OCI-LY7 (cell line): ENCODE measurements around the gene DDA1. TPM values are rescaled to one million over a fixed set of nuclear protein-coding genes. Genes with fewer than 3 reads are reported as not detected.
"Not testable (repeated sequence)": the region's sequence is repeated elsewhere in the genome, so short reads cannot be mapped to it uniquely, and the experiment has no call there.

Source experiments
- BruUV-seq: library from RNA; stranded (reverse); fragments of 400-500 nt; replicated peaks from 2 replicates; lab custom pipeline; 2021; lab: Mats Ljungman, UMichigan
- CTCF ChIA-PET: fragments of 300-600 bp; sonication (Branson Sonifier 250); formaldehyde crosslinking; loops from one replicate; lab custom pipeline; 2022; ENCODE audit warnings: antibody characterized with exemption; ENCODE audit not compliant: unreplicated experiment; lab: Charles Lee
- POLR2A ChIA-PET: fragments of 300-600 bp; sonication (Branson Sonifier 250); formaldehyde crosslinking; loops from one replicate; lab custom pipeline; 2022; ENCODE audit warnings: antibody characterized with exemption; lab: Charles Lee
- DNase-seq: peaks from one replicate; pipeline ENCODE4 v3.0.0-alpha.2; 2015; ENCODE audit warnings: low spot score
- H2AFZ ChIP-seq: fragments of 200-600 bp; sonication (generic), shearing (Covaris generic); 2 replicates; pipeline ENCODE4 v1.6.1; 2014; ENCODE audit warnings: mild to moderate bottlenecking, antibody characterized with exemption, low read length, moderate library complexity
- H3K27ac ChIP-seq: fragments of 200-600 bp; sonication (generic); 2 replicates; pipeline ENCODE4 v1.5.1; 2014; ENCODE audit warnings: mixed run types, low read depth, mild to moderate bottlenecking, moderate library complexity, low read length, inconsistent platforms; ENCODE audit not compliant: poor library complexity, severe bottlenecking
- H3K36me3 ChIP-seq: fragments of 200-600 bp; sonication (generic); 2 replicates; pipeline ENCODE4 v1.6.1; 2014; ENCODE audit warnings: mild to moderate bottlenecking, antibody characterized with exemption, low read length, moderate library complexity, mixed read lengths; ENCODE audit not compliant: insufficient read depth
- H3K4me1 ChIP-seq: fragments of 200-600 bp; sonication (generic); 2 replicates; pipeline ENCODE4 v1.5.1; 2014; ENCODE audit warnings: mild to moderate bottlenecking, low read length; ENCODE audit not compliant: insufficient read depth, poor library complexity, severe bottlenecking
- H3K4me2 ChIP-seq: fragments of 200-600 bp; sonication (generic); 2 replicates; pipeline ENCODE4 v1.6.1; 2014; ENCODE audit warnings: mild to moderate bottlenecking, low read length
- H3K4me3 ChIP-seq: fragments of 200-600 bp; sonication (generic); 2 replicates; pipeline ENCODE4 v1.5.1; 2014; ENCODE audit warnings: mild to moderate bottlenecking, low read depth, low read length; ENCODE audit not compliant: poor library complexity, severe bottlenecking
- H3K79me2 ChIP-seq: fragments of 200-600 bp; sonication (generic); 2 replicates; pipeline ENCODE4 v1.6.1; 2016; ENCODE audit warnings: low read depth, mild to moderate bottlenecking, low read length, moderate library complexity, mixed read lengths; ENCODE audit not compliant: insufficient read depth
- H3K9me2 ChIP-seq: fragments of 200-600 bp; sonication (generic); 2 replicates; pipeline ENCODE4 v1.6.1; 2016; ENCODE audit warnings: mild to moderate bottlenecking, low read length, mixed read lengths; ENCODE audit not compliant: insufficient read depth
- H3K9me3 ChIP-seq: fragments of 200-600 bp; sonication (generic); 2 replicates; pipeline ENCODE4 v1.6.1; 2014; ENCODE audit warnings: mild to moderate bottlenecking, mixed run types, low read length, mixed read lengths
- H4K20me1 ChIP-seq: fragments of 200-600 bp; sonication (generic); 2 replicates; pipeline ENCODE4 v1.6.1; 2014; ENCODE audit warnings: mild to moderate bottlenecking, antibody characterized with exemption, low read length, moderate library complexity, mixed read lengths; ENCODE audit not compliant: insufficient read depth
- EZH2phosphoT487 ChIP-seq: fragments of 200-600 bp; sonication (generic); IDR thresholded peaks from 2 replicates; pipeline ENCODE4 v1.6.1; 2018; ENCODE audit warnings: low read depth, borderline replicate concordance, mild to moderate bottlenecking, mixed run types, antibody characterized with exemption, low read length, moderate library complexity, mixed read lengths
- intact Hi-C: fragments of 100-400 bp; cut with micrococcal nuclease; formaldehyde crosslinking; loops from one replicate; pipeline ENCODE4 v1.10.0; 2022; ENCODE audit not compliant: unreplicated experiment
- total RNA-seq, 2 experiments: library from RNA; depleted of rRNA in 1 of 2; stranded (reverse); fragments of >200 nt in 1 of 2; shearing (Covaris generic) in 1 of 2; gene quantifications; 2 replicates each; pipeline ENCODE4 v1.2.3, GENCODE V29; 2014 to 2022
- TF ChIP-seq, protein P1 (sequence below): fragments of 200-600 bp; sonication (generic); conservative IDR thresholded peaks from 2 replicates; pipeline ENCODE4 v1.5.1; 2014; ENCODE audit warnings: mild to moderate bottlenecking, antibody characterized with exemption, low read length, moderate library complexity, mixed read lengths

DDA1 gene
- total RNA-seq, 2 experiments from 2014 or later, result 36.6 to 48.8 TPM

DNA sequence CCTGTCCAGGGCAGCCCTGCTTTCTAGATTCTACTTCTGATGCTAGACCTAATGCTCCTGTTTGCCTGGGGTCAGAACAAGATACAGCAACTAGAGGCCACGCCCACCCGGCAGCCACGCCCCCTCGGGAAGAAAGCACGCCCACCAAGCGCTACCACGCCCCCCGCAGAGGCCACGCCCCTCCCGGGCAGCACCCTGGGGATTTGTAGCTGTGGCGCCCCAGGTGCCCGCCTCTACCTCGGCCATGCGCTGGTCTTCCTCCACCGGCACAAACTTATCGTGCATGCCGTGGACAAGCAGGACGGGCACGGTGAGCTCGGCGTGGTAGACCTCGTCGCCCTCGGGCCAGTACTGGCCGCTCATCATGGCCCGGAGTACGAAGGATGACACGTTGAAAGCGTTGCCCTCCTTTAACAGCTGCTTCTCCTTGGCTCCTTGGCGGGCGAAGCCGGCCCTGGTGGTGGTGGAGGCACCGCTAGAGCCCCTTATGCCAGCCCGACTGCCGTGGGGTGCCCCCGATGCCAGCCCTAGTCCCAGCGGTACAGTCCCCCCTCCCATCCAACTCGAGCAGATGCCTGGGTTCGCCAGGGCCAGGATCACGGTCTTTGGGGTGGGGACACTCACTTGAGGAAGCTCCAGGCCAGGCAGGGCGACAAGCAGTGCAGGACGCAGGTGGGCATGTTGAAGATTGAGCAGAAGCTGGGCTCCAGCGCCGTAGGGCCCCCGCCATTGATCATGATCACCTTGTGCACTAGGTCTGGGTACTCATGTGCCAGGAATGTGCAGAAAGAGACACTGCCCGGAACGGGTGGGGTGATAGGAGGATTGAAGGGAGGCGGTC, 15.1 kb upstream of the DDA1 start:
- Histone ChIP-seq H3K4me1 (peaks cover 27% of the 10 kb centered on the region), H3K9me3 (no peaks in the 10 kb centered on the region), H3K27ac (peak overlapping the region; percentile 27), H3K4me2 (peak overlapping the region; percentile 88), H4K20me1 (no peaks in the 10 kb centered on the region), H3K36me3 (peaks cover 30% of the 10 kb centered on the region), H2AFZ (no peak overlapping the region), H3K4me3 (peak overlapping the region; percentile 77), H3K9me2 (no peaks in the 10 kb centered on the region), H3K79me2 (peaks cover 10% of the 10 kb centered on the region; the same call in 1 of the 2 replicates)
- POLR2A ChIA-PET, result interaction anchor here (0.6 kb wide), 1 partner anchor 405 kb away, joined by 3 read pairs; the partner anchor contains the start of gene F2RL3
- DNase-seq, result peak; percentile 79
- TF ChIP-seq, protein P1, sequence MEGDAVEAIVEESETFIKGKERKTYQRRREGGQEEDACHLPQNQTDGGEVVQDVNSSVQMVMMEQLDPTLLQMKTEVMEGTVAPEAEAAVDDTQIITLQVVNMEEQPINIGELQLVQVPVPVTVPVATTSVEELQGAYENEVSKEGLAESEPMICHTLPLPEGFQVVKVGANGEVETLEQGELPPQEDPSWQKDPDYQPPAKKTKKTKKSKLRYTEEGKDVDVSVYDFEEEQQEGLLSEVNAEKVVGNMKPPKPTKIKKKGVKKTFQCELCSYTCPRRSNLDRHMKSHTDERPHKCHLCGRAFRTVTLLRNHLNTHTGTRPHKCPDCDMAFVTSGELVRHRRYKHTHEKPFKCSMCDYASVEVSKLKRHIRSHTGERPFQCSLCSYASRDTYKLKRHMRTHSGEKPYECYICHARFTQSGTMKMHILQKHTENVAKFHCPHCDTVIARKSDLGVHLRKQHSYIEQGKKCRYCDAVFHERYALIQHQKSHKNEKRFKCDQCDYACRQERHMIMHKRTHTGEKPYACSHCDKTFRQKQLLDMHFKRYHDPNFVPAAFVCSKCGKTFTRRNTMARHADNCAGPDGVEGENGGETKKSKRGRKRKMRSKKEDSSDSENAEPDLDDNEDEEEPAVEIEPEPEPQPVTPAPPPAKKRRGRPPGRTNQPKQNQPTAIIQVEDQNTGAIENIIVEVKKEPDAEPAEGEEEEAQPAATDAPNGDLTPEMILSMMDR, result no peak
- no peak for TF ChIP-seq EZH2phosphoT487
- CTCF ChIA-PET, result interaction anchor here (0.9 to 1.0 kb wide), 2 partner anchors 9 to 11 kb away, joined by 3 read pairs; partner anchors contain the start of genes ABHD8 and MRPL34
- BruUV-seq, result no TSS peak
- intact Hi-C loops, result no loop called here

DNA sequence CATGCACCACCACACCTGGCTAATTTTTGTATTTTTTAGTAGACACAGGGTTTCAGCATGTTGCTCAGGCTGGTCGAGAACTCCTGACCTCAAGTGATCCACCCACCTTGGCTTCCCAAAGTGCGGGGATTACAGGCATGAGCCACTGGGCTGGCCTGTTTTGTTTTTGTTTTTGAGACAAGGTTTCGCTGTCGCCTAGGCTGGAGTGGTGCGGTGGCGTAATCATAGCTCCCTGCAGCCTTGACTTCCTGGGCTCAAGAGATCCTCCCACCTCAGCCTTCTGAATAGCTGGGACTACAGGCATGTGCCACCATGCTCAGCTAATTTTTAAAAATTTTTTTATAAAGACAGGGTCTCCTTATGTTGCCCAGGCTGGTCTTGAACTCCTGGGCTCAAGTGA, 13.8 kb upstream of the DDA1 start:
- intact Hi-C loops, result not testable (repeated sequence)

DNA sequence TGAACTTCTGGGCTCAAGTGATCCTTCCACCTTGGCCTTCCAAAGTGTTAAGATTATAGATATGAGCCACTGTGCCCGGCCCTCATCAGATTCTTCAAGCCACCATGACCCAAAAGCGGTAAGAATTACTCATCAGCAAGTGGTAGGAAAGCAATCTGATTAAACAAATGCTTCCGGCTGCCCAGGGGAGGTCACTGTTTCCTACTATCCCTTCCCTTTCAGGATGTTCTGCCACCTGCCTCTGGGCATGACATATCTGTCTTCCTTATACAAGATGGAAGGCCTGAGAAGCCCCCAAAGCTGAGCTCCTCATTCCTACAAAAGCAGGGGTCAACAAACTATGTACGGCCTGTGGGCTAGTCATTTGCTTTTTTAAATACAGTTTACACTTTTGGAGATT, 13.1 kb upstream of the DDA1 start:
- BruUV-seq, result no TSS peak
- Histone ChIP-seq H3K9me2 (no peaks in the 10 kb centered on the region), H3K4me3 (no peak overlapping the region), H3K36me3 (peaks cover 30% of the 10 kb centered on the region), H3K4me1 (peaks cover 27% of the 10 kb centered on the region), H3K79me2 (peaks cover 10% of the 10 kb centered on the region; the same call in 1 of the 2 replicates), H3K4me2 (no peak overlapping the region), H4K20me1 (no peaks in the 10 kb centered on the region), H3K9me3 (no peaks in the 10 kb centered on the region), H3K27ac (no peak overlapping the region), H2AFZ (no peak overlapping the region)
- DNase-seq, result no peak
- TF ChIP-seq, protein P1, result 0 out of 2 replicates have a peak, but pooled peaks have one; percentile 15
- TF ChIP-seq EZH2phosphoT487, result no peak
- ChIA-PET POLR2A (no interaction called here), CTCF (no interaction called here)
- intact Hi-C loops, result no loop called here

More for the DNA sequence above, 13.8 kb upstream of the DDA1 start:
- H3K9me3 ChIP-seq, H3K4me3 ChIP-seq, H3K27ac ChIP-seq, H3K4me2 ChIP-seq, DNase-seq, H2AFZ ChIP-seq, H4K20me1 ChIP-seq, CTCF ChIA-PET, H3K79me2 ChIP-seq, H3K9me2 ChIP-seq, BruUV-seq: not testable (repeated sequence)
- H3K36me3 ChIP-seq, result peaks cover 30% of the 10 kb centered on the region
- peaks cover 27% of the 10 kb centered on the region for H3K4me1 ChIP-seq
- POLR2A ChIA-PET, result interaction anchor here (0.8 kb wide), 1 partner anchor 12 kb away, joined by 3 read pairs; no protein-coding TSS in a partner anchor
